ENCODE measurements around the gene GRIA4.

Gene GRIA4

DNA sequence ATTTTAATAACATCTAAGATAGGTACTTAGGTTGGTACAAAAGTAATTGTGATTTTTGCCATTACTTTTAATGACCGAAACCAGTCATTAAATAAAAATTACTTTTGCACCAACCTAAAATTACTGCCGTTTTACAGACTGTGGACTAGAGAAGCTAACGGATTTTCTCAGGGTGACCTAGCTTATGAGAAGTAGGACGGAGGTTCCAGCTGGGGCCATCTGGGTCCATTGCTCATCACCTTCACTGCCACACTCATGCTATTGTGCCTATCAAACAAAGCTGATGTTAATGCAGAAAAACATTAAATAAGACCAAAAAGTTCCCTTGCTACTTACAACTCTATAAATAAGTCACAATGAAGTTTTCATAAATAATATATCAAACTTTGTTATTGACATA, 38.9 kb downstream of the GRIA4 start:
- Histone ChIP-seq H3K4me3 (ENCODE audit: low read length, poor library complexity, severe bottlenecking) (no peak overlapping the region), H3K27me3 (ENCODE audit: insufficient read depth, low read length, poor library complexity, severe bottlenecking) (no peaks in the 10 kb centered on the region), H3K4me1 (ENCODE audit: insufficient read depth, low read length, poor library complexity, severe bottlenecking) (no peaks in the 10 kb centered on the region), H3K9me3 (ENCODE audit: insufficient read depth, low read depth, low read length) (no peaks in the 10 kb centered on the region), H3K4me2 (ENCODE audit: low read depth, low read length, poor library complexity, severe bottlenecking) (no peak overlapping the region), H3K79me2 (ENCODE audit: insufficient read depth, low read length) (no peaks in the 10 kb centered on the region), H3F3A (ENCODE audit: low read depth) (no peaks in the 10 kb centered on the region), H3K9ac (ENCODE audit: low read depth, low read length, poor library complexity, severe bottlenecking) (no peak overlapping the region), H4K20me1 (ENCODE audit: insufficient read depth, low read length, poor library complexity, severe bottlenecking) (no peaks in the 10 kb centered on the region), H2AFZ (ENCODE audit: low read length) (no peak overlapping the region), H3K36me3 (ENCODE audit: insufficient read depth, low read length) (no peaks in the 10 kb centered on the region), H3K9me2 (replicated peaks; ENCODE audit: low read depth, low read length) (no peaks in the 10 kb centered on the region)
- TF ChIP-seq, protein P1, sequence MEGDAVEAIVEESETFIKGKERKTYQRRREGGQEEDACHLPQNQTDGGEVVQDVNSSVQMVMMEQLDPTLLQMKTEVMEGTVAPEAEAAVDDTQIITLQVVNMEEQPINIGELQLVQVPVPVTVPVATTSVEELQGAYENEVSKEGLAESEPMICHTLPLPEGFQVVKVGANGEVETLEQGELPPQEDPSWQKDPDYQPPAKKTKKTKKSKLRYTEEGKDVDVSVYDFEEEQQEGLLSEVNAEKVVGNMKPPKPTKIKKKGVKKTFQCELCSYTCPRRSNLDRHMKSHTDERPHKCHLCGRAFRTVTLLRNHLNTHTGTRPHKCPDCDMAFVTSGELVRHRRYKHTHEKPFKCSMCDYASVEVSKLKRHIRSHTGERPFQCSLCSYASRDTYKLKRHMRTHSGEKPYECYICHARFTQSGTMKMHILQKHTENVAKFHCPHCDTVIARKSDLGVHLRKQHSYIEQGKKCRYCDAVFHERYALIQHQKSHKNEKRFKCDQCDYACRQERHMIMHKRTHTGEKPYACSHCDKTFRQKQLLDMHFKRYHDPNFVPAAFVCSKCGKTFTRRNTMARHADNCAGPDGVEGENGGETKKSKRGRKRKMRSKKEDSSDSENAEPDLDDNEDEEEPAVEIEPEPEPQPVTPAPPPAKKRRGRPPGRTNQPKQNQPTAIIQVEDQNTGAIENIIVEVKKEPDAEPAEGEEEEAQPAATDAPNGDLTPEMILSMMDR (conservative IDR thresholded peaks at IDR 0.05; ENCODE audit: low read length), result no peak
- no peak for TF ChIP-seq EZH2phosphoT487 (IDR thresholded peaks at IDR 0.05; ENCODE audit: borderline replicate concordance)

DNA sequence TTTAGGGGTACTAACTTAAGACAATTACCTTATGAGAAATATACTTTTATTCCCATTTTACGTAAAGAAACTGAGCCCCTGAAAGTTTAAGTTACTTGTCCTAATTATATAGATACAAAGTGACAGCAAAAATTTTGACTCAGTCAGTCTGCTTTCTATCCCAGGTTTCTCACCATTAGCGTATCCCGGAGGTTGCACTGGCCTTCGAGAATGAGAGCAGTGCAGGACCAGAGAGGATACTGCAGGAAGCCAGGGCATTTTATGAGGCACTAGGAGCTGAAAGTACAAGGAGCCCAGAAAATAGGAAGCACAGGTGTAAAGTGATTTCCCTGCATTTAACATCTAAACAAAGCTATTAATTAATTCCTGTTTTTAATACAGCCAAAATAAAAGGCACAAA, 55.4 kb downstream of the GRIA4 start:
- H3K4me1 ChIP-seq (ENCODE audit: insufficient read depth, low read length, poor library complexity, severe bottlenecking), result no peaks in the 10 kb centered on the region
- H4K20me1 ChIP-seq (ENCODE audit: insufficient read depth, low read length, poor library complexity, severe bottlenecking), result no peaks in the 10 kb centered on the region
- no peaks in the 10 kb centered on the region for H3K79me2 ChIP-seq (ENCODE audit: insufficient read depth, low read length)
- H3K9me3 ChIP-seq (ENCODE audit: insufficient read depth, low read depth, low read length), result no peaks in the 10 kb centered on the region
- TF ChIP-seq EZH2phosphoT487 (IDR thresholded peaks at IDR 0.05; ENCODE audit: borderline replicate concordance), result no peak
- TF ChIP-seq, protein P1 (conservative IDR thresholded peaks at IDR 0.05; ENCODE audit: low read length), result no peak
- no peaks in the 10 kb centered on the region for H3K36me3 ChIP-seq (ENCODE audit: insufficient read depth, low read length)
- H3K4me3 ChIP-seq (ENCODE audit: low read length, poor library complexity, severe bottlenecking), result no peak overlapping the region
- H3K9me2 ChIP-seq (replicated peaks; ENCODE audit: low read depth, low read length), result no peaks in the 10 kb centered on the region
- no peak overlapping the region for H3K9ac ChIP-seq (ENCODE audit: low read depth, low read length, poor library complexity, severe bottlenecking)
- no peak overlapping the region for H2AFZ ChIP-seq (ENCODE audit: low read length)
- H3F3A ChIP-seq (ENCODE audit: low read depth), result no peaks in the 10 kb centered on the region
- no peak overlapping the region for H3K4me2 ChIP-seq (ENCODE audit: low read depth, low read length, poor library complexity, severe bottlenecking)
- H3K27me3 ChIP-seq (ENCODE audit: insufficient read depth, low read length, poor library complexity, severe bottlenecking), result no peaks in the 10 kb centered on the region

DNA sequence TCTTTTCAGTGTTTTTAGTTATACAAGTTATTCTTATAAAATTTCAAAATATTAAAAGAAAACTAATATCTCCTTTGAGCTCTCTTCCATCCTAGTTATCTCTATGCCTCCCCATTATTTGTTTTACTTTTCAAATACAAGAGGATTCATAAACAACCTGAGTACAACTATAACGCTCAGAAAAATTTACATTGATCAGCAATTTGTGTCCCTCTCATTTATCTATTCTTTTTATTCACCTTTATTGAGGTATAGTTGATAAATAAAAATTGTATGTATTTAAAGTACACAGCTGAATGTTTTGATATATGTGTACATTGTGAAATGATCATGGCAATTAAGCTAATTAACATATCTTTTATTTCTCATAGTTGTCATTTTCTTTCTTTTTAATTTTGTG, 57.6 kb downstream of the GRIA4 start:
- H3K36me3 ChIP-seq (ENCODE audit: insufficient read depth, low read length), result no peaks in the 10 kb centered on the region
- no peak overlapping the region for H3K4me3 ChIP-seq (ENCODE audit: low read length, poor library complexity, severe bottlenecking)
- H4K20me1 ChIP-seq (ENCODE audit: insufficient read depth, low read length, poor library complexity, severe bottlenecking), result no peaks in the 10 kb centered on the region
- H2AFZ ChIP-seq (ENCODE audit: low read length), result no peak overlapping the region
- H3K9ac ChIP-seq (ENCODE audit: low read depth, low read length, poor library complexity, severe bottlenecking), result no peak overlapping the region
- no peak overlapping the region for H3K4me2 ChIP-seq (ENCODE audit: low read depth, low read length, poor library complexity, severe bottlenecking)
- no peaks in the 10 kb centered on the region for H3F3A ChIP-seq (ENCODE audit: low read depth)
- H3K4me1 ChIP-seq (ENCODE audit: insufficient read depth, low read length, poor library complexity, severe bottlenecking), result no peaks in the 10 kb centered on the region
- no peaks in the 10 kb centered on the region for H3K9me3 ChIP-seq (ENCODE audit: insufficient read depth, low read depth, low read length)
- H3K9me2 ChIP-seq (replicated peaks; ENCODE audit: low read depth, low read length), result no peaks in the 10 kb centered on the region
- H3K27me3 ChIP-seq (ENCODE audit: insufficient read depth, low read length, poor library complexity, severe bottlenecking), result no peaks in the 10 kb centered on the region
- no peaks in the 10 kb centered on the region for H3K79me2 ChIP-seq (ENCODE audit: insufficient read depth, low read length)
- no peak for TF ChIP-seq EZH2phosphoT487 (IDR thresholded peaks at IDR 0.05; ENCODE audit: borderline replicate concordance)
- TF ChIP-seq, protein P1 (conservative IDR thresholded peaks at IDR 0.05; ENCODE audit: low read length), result no peak

Data from Loucy (cell line).